ENCODE data around the gene TIMM8B.
"Not testable (repeated sequence)": the region's sequence is repeated elsewhere in the genome, so short reads cannot be mapped to it uniquely, and the experiment has no call there.

Gene TIMM8B

GRCh38 chr11:112082729-112083128, 3.8 kb downstream of the TIMM8B start:
- no peak for DNase-seq (ENCODE audit: low read depth in 2 of 2)

DNA sequence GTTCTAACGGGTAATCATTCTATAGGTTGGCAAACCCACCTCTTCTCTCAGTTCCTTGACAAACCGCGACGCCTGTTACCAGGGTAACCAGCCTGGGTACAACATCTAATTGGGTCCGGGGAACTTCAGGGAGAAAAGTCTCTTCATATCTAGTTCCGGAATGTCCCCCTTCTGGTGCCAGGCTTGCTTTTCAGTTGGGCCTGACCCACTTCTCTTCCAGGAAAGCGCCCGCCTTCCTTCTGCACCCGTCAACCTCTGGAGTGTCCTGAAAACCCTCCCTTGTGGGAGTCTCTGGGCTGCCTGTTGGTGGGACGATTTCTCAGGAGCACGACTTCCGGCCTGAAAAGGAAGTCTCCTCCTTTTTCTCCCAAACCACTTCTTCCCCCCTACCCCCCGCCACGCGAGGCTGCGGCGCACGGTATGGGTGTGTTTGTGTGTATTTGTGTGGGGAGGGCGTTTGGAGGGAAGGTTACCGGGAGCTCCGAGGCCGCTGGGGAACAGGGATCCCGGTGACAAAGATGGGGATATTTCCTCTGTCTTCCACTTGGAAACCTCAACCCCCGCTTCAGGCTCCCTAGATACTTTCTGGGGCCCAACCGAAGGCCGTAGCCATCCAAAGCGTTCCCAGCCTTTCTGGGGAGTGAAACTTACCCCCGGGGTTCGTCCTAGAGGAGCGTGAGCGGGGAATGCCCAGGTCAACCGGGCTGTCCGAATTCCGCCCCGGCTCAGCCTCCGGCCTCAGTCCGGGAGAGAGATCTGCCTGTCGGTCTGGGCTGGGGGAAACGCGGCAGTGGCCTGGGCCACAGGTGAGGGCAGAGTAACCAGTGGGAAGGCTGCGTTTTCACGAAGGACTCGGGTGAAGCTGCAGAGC, 12.4 kb downstream of the TIMM8B start, which contains the start of the genes NKAPD1 and PIH1D2:
TSS of gene NKAPD1 (plus strand) at position 359 of the 871 bp plus-strand sequence. CDS start 1,276 bp downstream, outside the sequence.
TSS of gene PIH1D2 (minus strand) at position 77 of the 871 bp plus-strand sequence. CDS start 843 bp downstream, outside the sequence.
- DNase-seq (ENCODE audit: low read depth in 2 of 2) = peak; percentile 59 to 61

DNA sequence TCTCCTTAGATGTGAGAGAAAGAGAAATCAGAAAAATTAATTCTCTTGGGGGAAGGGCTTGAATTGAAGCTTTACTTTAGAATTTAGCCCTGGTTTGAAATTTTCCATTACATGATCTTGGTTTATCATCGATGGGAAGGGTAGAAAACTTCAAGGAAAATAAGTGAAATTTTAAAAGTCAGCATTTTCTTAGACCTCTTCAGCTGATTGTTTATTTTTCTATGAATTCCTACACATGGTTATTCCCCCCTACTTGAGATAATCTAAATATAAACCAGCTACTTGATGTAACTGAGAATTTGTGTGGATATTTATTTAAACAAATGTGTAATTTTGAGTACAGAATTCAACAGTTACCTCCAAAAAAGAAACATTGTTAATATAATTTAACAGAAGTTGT, 23.6 kb downstream of the TIMM8B start:
- DNase-seq (ENCODE audit: low read depth in 2 of 2) = no peak

DNA sequence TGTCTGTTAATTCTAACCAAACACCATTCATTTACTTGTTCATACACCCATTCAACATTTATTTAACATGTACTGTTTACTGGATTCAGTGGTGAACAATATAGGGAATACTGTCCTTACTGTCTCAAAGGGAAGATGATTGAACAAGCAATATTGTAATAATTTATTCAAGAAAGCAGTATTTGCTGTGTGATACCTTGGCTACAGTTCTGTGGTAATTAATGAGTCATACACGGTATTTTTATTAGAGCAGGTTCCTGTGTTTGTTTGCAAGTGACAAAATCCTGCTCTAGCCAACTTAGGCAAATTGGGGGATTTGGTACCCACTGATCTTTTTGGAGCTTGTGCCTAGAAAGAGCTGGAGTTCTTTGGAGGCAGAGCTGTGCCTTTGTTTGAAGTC, 28.5 kb downstream of the TIMM8B start:
- no peak for DNase-seq (ENCODE audit: low read depth in 2 of 2)

- no peak for DNase-seq (ENCODE audit: low read depth in 2 of 2)
Measured at GRCh38 chr11:112057170-112057569, 29.4 kb downstream of the TIMM8B start.

GRCh38 chr11:112051768-112052167, 34.8 kb downstream of the TIMM8B start:
- DNase-seq (ENCODE audit: low read depth in 2 of 2) = no peak

GRCh38 chr11:112050721-112051120, 35.8 kb downstream of the TIMM8B start:
- no peak for DNase-seq (ENCODE audit: low read depth in 2 of 2)

DNA sequence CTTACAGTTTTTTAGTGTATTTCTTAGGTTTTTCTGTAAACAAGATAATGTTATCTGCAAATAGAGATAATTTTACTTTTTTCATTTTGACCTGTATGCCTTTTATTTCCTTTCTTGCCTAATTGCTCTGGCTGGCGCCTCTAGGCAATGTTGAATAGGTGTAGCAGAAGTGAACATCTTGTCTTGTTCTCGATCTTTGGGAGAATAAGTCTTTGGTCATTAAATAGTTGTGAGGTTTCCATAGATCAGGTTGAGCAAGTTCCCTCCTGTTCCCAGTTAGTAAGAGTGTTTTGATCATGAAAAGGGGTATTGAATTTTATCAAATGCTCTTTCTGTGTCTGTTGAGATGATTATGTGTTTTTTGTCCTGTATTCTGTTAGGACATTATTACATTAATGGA, 36.8 kb downstream of the TIMM8B start:
- DNase-seq (ENCODE audit: low read depth in 2 of 2) = no peak

DNA sequence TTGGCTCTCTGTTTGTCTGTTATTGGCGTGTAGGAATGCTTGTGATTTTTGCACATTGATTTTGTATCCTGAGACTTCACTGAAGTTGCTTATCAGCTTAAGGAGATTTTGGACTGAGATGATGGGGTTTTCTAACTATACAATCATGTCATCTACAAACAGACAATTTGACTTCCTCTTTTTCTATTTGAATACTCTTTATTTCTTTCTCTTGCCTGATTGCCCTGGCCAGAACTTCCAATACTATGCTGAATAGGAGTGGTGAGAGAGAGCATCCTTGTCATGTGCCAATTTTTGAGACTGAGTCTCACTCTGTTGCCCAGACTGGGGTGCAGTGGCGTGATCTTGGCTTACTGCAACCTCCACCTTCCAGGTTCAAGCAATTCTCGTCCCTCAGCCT, 38.3 kb downstream of the TIMM8B start:
- not testable (repeated sequence) for DNase-seq (ENCODE audit: low read depth in 2 of 2)

DNA sequence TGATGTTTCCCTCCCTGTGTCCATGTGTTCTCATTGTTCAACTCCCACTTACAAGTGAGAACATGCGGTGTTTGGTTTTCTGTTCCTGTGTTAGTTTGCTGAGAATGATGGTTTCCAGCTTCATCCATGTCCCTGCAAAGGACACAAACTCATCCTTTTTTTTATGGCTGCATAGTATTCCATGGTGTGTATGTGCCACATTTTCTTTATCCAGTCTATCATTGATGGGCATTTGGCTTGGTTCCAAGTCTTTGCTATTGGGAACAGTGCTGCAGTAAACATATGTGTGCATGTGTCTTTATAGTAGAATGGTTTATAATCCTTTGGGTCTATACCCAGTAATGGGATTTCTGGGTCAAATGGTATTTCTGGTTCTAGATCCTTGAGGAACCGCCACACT, 39.9 kb downstream of the TIMM8B start:
- DNase-seq (ENCODE audit: low read depth in 2 of 2) = not testable (repeated sequence)

GRCh38 chr11:112044961-112045360, 41.6 kb downstream of the TIMM8B start:
- DNase-seq (ENCODE audit: low read depth in 2 of 2) = no peak

DNA sequence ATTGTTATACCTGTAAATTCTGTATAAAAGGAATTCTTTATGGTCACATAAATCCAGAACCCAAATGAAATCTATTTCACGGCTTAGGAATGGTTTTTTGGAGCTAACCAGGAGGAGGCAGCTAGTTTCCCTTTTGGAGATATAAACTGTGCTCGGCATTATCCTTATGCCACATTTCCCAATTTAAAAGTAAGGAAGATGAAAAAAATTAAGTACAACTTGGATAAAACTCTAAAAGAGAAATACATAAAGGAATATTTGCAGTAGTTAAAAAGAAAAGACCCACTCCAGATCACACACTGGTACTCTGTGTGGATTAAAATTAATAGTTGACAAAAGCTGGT, 43.6 kb downstream of the TIMM8B start:
- no peak for DNase-seq (ENCODE audit: low read depth in 2 of 2)

- no peak for DNase-seq (ENCODE audit: low read depth in 2 of 2)
Measured at GRCh38 chr11:112042161-112042960, 44.2 kb downstream of the TIMM8B start.

- no peak for DNase-seq (ENCODE audit: low read depth in 2 of 2)
Measured at GRCh38 chr11:112037527-112037926, 49.0 kb downstream of the TIMM8B start.
